ENCODE results near the gene IL2. TPM values are rescaled to one million over a fixed set of nuclear protein-coding genes. Genes with fewer than 3 reads are reported as not detected.

Gene IL2
- total RNA-seq, 1 donor from 2014 or later = not detected

Other genes with a start within 250 kb of the IL2 start
- not detected in 2 replicates for gene ADAD1, start 77.7 kb downstream of the IL2 start, total RNA-seq
- gene IL21, start 164.3 kb upstream of the IL2 start, total RNA-seq = not detected in 2 replicates